ENCODE data around the gene CD109.

Gene CD109

GRCh38 chr6:73768558-73768957 is 72.6 kb downstream of the CD109 start:
- no peak for TF ChIP-seq ZNF565 (CRISPR knock-in tag; conservative IDR thresholded peaks at IDR 0.05; ENCODE audit: low read depth)
- ATAC-seq = no peak

GRCh38 chr6:73769976-73770375 is 74.0 kb downstream of the CD109 start:
- TF ChIP-seq SNAI2 (CRISPR knock-in tag; IDR thresholded peaks at IDR 0.05) (no peak), CSDC2 (CRISPR knock-in tag; IDR thresholded peaks at IDR 0.05) (no peak), POU6F1 (CRISPR knock-in tag; IDR thresholded peaks at IDR 0.05; ENCODE audit: borderline replicate concordance, low read depth) (no peak), TSHZ2 (CRISPR knock-in tag; IDR thresholded peaks at IDR 0.05) (no peak), ZNF70 (CRISPR knock-in tag; IDR thresholded peaks at IDR 0.05) (no peak), CREB5 (CRISPR knock-in tag; IDR thresholded peaks at IDR 0.05; ENCODE audit: low read depth) (no peak), ZFP30 (CRISPR knock-in tag; IDR thresholded peaks at IDR 0.05) (no peak), ZFP3 (CRISPR knock-in tag; IDR thresholded peaks at IDR 0.05) (no peak), ZC3H10 (CRISPR knock-in tag; IDR thresholded peaks at IDR 0.05) (no peak)
- ATAC-seq = no peak

GRCh38 chr6:73774311-73774774 is 78.3 kb downstream of the CD109 start:
- ATAC-seq = peak; percentile 81
- TF ChIP-seq BACH2 (CRISPR knock-in tag; IDR thresholded peaks at IDR 0.05; ENCODE audit: borderline replicate concordance) (no peak), OSR1 (CRISPR knock-in tag; IDR thresholded peaks at IDR 0.05) (no peak), CSRNP3 (CRISPR knock-in tag; IDR thresholded peaks at IDR 0.05) (no peak), ZFP30 (CRISPR knock-in tag; IDR thresholded peaks at IDR 0.05) (no peak)

- TF ChIP-seq ZNF70 (CRISPR knock-in tag; IDR thresholded peaks at IDR 0.05) (no peak), TOX (CRISPR knock-in tag; IDR thresholded peaks at IDR 0.05; ENCODE audit: borderline replicate concordance) (no peak), ZFP30 (CRISPR knock-in tag; IDR thresholded peaks at IDR 0.05) (no peak), CREB5 (CRISPR knock-in tag; IDR thresholded peaks at IDR 0.05; ENCODE audit: low read depth) (no peak), SNAI2 (CRISPR knock-in tag; IDR thresholded peaks at IDR 0.05) (no peak)
- no peak for ATAC-seq
Observed at GRCh38 chr6:73779943-73780342, 83.9 kb downstream of the CD109 start.

GRCh38 chr6:73782911-73783310 is 86.9 kb downstream of the CD109 start:
- TF ChIP-seq TCF4 (CRISPR knock-in tag; IDR thresholded peaks at IDR 0.05; ENCODE audit: borderline replicate concordance) = no peak
- TF ChIP-seq ZNF8 (CRISPR knock-in tag; IDR thresholded peaks at IDR 0.05) = no peak
- no peak for TF ChIP-seq ZNF70 (CRISPR knock-in tag; IDR thresholded peaks at IDR 0.05)
- TF ChIP-seq PPARA (CRISPR knock-in tag; IDR thresholded peaks at IDR 0.05; ENCODE audit: borderline replicate concordance) = no peak
- TF ChIP-seq ZFP30 (CRISPR knock-in tag; IDR thresholded peaks at IDR 0.05) = no peak
- no peak for TF ChIP-seq ESRRG (CRISPR knock-in tag; IDR thresholded peaks at IDR 0.05)
- TF ChIP-seq OSR1 (CRISPR knock-in tag; IDR thresholded peaks at IDR 0.05) = no peak
- no peak for TF ChIP-seq CSDC2 (CRISPR knock-in tag; IDR thresholded peaks at IDR 0.05)
- no peak for ATAC-seq

Measured in SK-N-SH treated with all-trans-retinoic acid at 6 μM for 48 hours (cell line).